Measurements from ENCODE around the gene MAPRE2.

MAPRE2 gene

DNA sequence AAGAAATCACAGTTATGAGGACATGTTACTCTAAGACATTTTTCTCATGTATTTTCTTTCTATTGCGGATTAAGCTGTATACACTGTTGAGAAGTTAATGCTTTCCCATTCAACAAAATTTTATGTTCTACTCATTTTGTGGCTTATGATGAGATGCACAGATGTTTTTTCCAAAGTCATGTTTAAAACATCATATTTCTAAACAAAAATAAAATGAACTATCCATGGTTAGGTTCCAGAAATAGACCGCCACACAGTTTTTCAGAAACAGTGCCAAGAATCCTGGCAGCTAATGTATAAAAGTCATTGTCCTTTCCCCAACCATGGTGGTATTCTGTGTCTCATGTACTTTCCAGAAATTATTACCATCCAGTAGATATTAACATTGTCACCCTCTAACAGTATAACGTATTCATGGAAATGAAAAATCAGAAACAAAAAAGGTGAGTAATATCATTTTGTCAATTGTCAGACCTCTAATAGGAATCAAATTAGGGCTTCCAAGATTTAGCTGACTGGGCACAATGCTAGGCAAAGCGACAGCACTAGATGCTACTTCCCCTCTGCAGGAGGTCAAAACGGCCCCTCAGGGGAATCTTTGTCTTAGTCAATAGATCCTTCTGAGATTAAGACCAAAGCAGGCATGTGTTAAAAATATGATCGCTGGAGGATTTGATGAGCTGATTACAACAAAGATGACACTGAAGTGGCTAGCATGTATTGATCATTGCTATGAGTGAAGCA lies 145.2 kb downstream of the MAPRE2 start:
- DNase-seq = no peak

DNA sequence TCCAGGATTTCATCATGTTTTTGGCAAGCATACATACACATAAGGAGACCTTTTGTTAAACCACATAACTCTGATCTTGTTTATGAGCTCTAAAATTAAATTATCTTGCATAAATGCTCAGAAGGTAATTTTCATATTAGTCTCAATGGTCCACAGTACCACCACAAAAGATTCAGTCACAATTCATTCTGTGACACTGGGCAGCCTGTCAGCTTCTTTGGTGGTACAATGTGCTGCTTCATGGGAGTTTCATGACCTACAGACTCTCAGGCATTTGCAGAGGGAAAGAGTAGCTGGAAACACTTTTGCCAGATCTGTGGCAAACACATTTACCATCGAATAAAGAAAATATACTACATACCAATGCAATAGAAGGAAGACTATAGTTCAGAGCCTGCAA lies 148.3 kb downstream of the MAPRE2 start:
- DNase-seq = no peak

DNA sequence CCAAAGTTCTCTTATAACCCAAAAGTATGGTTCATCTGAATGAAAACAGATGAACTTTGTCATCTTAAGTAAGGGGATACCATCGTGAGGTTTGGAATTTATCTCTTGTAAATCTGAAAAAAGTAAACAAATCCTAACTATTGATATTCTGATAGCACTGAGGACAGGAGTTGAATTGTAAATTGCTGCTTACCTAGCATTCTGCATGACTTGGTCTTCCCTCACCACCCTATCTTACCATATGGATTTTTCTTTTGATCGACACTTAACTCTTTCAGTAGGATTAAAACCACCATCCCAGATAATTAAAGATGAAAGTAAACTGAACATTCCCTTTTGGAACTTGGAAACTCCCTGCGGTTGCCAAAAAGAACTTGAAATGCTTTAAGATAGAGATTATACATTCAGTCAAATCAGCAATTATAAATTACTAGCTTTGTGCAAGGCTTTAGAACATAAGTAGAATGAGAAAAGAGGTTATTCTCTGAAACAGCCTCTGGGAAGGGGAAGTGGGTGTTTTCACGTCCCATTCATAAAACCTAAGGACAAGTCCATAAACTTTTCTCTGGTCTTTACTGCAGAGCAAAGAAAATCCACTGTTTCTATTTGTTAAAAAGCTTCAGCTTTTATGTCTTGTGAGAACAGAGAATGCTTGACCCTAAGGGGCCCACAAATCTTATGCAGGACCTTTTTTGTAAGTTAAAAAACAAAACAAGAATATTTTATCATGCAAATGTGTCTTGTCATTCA lies 149.9 kb downstream of the MAPRE2 start:
- no peak for DNase-seq

DNA sequence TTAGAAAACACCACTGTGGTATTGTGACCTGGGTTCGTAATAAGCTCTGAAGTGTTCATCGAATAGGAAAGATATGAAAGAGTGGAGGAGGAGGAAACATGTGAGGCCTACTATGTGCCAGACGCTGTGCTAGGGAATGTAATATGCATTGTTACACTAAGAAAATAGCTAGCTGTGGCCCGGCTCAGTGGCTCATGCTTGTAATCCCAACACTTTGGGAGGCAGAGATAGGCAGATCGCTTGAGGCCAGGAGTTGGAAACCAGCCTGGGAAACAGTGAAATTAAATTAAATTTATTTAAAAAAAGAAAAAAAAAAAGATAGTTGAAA lies 150.4 kb downstream of the MAPRE2 start:
- no peak for DNase-seq

DNA sequence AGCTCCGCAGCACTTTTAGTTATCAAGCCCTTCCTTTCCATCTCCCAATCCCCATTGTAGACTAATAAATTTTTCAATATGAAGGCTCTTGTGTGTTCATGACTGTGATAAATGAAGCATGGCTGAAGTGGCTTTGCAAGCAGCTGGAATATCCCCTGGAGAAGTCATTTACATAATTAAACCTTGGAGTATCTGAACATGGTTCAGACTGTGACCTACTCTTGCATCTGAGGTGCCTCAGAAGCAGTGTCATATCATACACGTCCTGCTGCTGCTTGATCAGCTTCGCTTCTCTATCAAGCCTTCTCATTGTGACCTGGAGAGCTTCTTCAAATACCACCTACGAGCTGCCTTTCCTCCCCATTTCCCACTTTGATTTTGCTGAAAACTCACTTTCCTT lies 151.2 kb downstream of the MAPRE2 start:
- DNase-seq = no peak

Data from inflammatory macrophage treated with lipopolysaccharide for 1 hour (primary cell).